NB4 (cell line): ENCODE measurements around the gene YEATS2.

ENCODE experiments used
- CTCF ChIP-seq: IDR thresholded peaks from one replicate; pipeline ENCODE4 v1.5.1; 2012; ENCODE audit warnings: low read depth, low read length
- MAX ChIP-seq: IDR thresholded peaks from 2 replicates; pipeline ENCODE4 v1.6.1; 2011; ENCODE audit warnings: low read depth, low read length

GRCh38 chr3:183815951-183816475, 118.4 kb downstream of the YEATS2 start:
- no peak for TF ChIP-seq CTCF
- TF ChIP-seq MAX = no peak
